ENCODE measurements around the gene ALOX12B. TPM values are rescaled to one million over a fixed set of nuclear protein-coding genes. Genes with fewer than 3 reads are reported as not detected.
A peak's percentile ranks its signal among the peaks of the same experiment; 100 is the strongest.

ALOX12B gene
- total and polyA plus RNA-seq, 8 donors, result 0.16 to 0.31 TPM; not detected in 6

- Histone ChIP-seq H3K27me3 (peaks cover 0 to 6% (median 0%) of the 10 kb centered on the region in 4 donors), H3K4me1 (peaks cover 11 to 44% (median 20%) of the 10 kb centered on the region in 3 donors), H3K4me3 (peak overlapping the region in 1 of 4 donors; percentile 57), H3K36me3 (no peaks in the 10 kb centered on the region), H3K27ac (no peak overlapping the region), H3K9me3 (no peaks in the 10 kb centered on the region)
- ATAC-seq (no peak), FAIRE-seq (no peak), DNase-seq (no peak)
- no peak for TF ChIP-seq CTCF (IDR thresholded peaks at IDR 0.05)
- WGBS, 2 donors, result 8 to 9% methylated on average over 24 of the region's 24 CpGs
- intact Hi-C loops (cut with DNase I), result loop anchor here in 1 of 3 donors (5.0 to 10.0 kb wide), 2 partner anchors 38 to 60 kb away; partner anchors contain the start of gene VAMP2
Measured at GRCh38 chr17:8124350-8125153, 37.0 kb upstream of the ALOX12B start.

GRCh38 chr17:8123695-8124349, 36.3 kb upstream of the ALOX12B start, which contains the start of gene HES7:
Gene HES7 (minus strand): TSS chr17:8124106. CDS start chr17:8124084, 22 bp downstream.
- ATAC-seq, result no peak
- peak in 1 of 6 donors; percentile 33 for DNase-seq
- Histone ChIP-seq H3K27me3 (peaks cover 0 to 6% (median 0%) of the 10 kb centered on the region in 4 donors), H3K4me3 (peak within 1 kb of the TSS in 2 of 4 donors; percentile 2 to 57), H3K9me3 (no peaks in the 10 kb centered on the region), H3K36me3 (no peaks in the 10 kb centered on the region), H3K4me1 (peaks cover 11 to 44% (median 20%) of the 10 kb centered on the region in 3 donors), H3K27ac (no peak within 1 kb of the TSS)
- TF ChIP-seq CTCF (IDR thresholded peaks at IDR 0.05), result no peak
- 2 to 3% methylated on average over 29 of the region's 29 CpGs for WGBS, 2 donors
- intact Hi-C loops (cut with DNase I), result loop anchor here in 1 of 3 donors (10.0 kb wide), 1 partner anchor 61 kb away; no protein-coding TSS in a partner anchor
- no peak for FAIRE-seq

GRCh38 chr17:8122924-8123694, 35.6 kb upstream of the ALOX12B start:
- Histone ChIP-seq H3K36me3 (no peaks in the 10 kb centered on the region), H3K27ac (no peak overlapping the region), H3K4me1 (peaks cover 11 to 50% (median 25%) of the 10 kb centered on the region in 3 donors), H3K9me3 (no peaks in the 10 kb centered on the region), H3K27me3 (peaks cover 0 to 6% (median 0%) of the 10 kb centered on the region in 4 donors), H3K4me3 (peak overlapping the region in 2 of 4 donors; percentile 2 to 57)
- DNase-seq, result peak in 2 of 6 donors; percentile 66 to 82
- no peak for ATAC-seq
- WGBS, 2 donors, result 2% methylated on average over 39 to 55 of the region's 55 CpGs
- no peak for FAIRE-seq
- TF ChIP-seq CTCF (IDR thresholded peaks at IDR 0.05), result no peak
- intact Hi-C loops (cut with DNase I), result loop anchor here in 1 of 3 donors (10.0 kb wide), 1 partner anchor 62 kb away; no protein-coding TSS in a partner anchor

- FAIRE-seq (no peak), ATAC-seq (no peak), DNase-seq (peak in 2 of 6 donors; percentile 38 to 54)
- H3K27ac ChIP-seq, result no peak overlapping the region
- WGBS, 2 donors, result 1 to 2% methylated on average over 28 to 29 of the region's 29 CpGs
- H3K36me3 ChIP-seq, result no peaks in the 10 kb centered on the region
- no peak for TF ChIP-seq CTCF (IDR thresholded peaks at IDR 0.05)
- peak overlapping the region in 3 of 4 donors; percentile 34 to 57 (median 38) for H3K4me3 ChIP-seq
- peaks cover 0 to 6% (median 0%) of the 10 kb centered on the region in 4 donors for H3K27me3 ChIP-seq
- no peaks in the 10 kb centered on the region for H3K9me3 ChIP-seq
- peaks cover 17 to 56% (median 28%) of the 10 kb centered on the region in 3 donors for H3K4me1 ChIP-seq
- intact Hi-C loops (cut with DNase I), result loop anchor here in 1 of 3 donors (10.0 kb wide), 1 partner anchor 62 kb away; no protein-coding TSS in a partner anchor
Measured at GRCh38 chr17:8122422-8122923, 35.0 kb upstream of the ALOX12B start.

Data from pancreas (tissue), 10 donors.